GM18907 (cell line): Measurements from ENCODE around the gene PLEKHA6.

Experiments
- ATAC-seq: cut with Tn5 transposase; IDR thresholded peaks from one replicate; pipeline ENCODE4 v1.9.1; 2021; ENCODE audit warnings: mild to moderate bottlenecking, moderate library complexity; ENCODE audit not compliant: unreplicated experiment

PLEKHA6 gene

DNA sequence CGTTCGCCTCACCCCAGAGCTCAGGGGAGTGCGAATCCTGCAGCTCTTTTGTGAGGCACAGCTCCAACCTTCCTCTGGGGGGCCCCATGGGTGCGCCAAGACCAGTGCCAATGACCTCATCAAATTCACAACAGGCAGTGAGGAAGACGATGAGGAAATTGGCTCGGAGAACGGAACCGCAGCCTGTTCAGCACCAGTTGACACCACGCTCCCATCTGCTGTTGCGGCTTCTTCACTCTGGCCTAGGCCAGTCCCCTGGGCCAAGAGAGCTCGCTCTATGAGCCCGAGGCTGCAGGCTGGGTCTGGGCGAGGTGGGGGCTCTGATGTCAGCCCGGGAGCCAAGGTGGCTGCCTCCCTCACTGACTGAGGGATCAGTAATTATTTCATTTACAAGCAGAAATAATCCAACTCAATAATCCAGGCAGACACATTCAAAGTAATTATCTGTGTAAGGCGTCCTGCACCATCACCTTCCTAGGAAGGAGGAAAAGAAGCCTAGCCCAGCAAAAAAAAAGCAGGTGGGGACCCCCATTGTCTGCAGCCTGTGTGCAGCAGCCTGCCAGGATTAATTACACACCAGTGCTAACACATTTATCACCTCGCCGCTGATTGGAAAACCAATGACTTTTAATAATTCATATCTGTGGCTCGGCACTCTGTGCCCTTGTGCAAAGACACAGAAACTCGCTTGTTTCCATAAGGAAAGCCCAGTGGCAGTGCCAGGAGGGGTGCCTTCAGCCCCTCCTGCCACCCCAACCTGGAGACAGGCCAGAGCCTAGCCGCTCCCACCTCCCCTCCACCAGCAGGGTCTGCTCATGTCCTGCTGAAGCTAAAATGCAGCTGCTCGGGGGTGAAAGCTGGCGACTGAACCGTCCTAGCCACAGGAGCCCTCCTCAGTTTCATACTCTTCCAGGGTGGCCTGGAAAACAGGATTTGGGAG, 1.9 kb downstream of the PLEKHA6 start:
- ATAC-seq, result no peak

DNA sequence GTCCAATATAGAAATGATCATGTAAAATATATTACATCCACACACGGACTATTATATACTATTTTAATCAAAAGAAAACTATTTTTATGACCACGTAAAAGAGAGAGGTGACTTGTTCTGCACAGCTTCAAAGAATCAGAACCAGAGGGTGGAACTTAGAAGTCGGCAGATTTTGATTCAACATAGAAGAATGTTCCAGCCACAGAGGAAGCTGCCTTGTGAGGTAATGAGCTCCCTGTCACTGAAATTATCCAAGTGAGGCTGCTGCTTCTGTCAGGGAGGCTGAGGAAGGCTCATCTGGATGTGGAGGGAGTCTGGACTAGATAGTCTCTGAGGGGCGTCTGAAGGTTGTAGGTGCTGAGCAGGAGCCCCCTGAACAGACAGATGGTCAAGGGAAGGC, 2.7 kb downstream of the PLEKHA6 start:
- ATAC-seq, result no peak

- no peak for ATAC-seq
These were observed 3.8 kb downstream of the PLEKHA6 start for GRCh38 chr1:204355913-204356312.

GRCh38 chr1:204354579-204354978, 5.2 kb downstream of the PLEKHA6 start:
- no peak for ATAC-seq

DNA sequence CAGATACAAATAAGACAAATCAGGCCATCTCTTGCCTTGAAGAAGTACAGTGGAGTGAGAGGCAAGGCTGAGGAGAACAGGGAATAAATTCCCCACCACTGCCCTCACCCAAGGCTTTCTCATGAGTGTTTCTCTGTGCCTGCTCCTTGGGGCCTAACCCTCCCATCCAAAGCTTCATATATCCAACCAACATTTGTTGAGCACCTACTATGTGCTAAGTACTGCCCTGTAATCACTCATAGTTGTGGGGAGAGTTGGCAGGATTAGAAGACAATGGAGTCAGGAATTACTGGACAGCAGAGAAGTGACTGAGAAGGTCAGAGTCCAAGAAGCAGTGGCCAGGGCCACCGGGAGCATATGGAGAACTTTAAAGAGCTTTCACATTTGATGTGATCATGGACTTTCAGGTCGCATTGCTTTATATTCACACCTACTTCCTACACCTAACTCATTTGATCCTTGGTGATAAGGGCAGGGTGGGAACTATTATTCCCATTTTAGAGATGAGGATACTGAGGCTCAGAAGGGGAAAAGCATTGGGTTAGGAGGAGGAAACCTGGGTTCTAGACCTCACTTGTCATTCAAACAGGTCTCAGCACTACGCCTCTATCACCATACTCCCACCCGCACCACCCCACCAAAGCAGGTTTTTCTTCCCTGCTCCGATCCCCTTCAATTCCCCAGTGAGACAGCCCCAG, 6.4 kb downstream of the PLEKHA6 start:
- ATAC-seq, result no peak

- no peak for ATAC-seq
These were observed 8.7 kb downstream of the PLEKHA6 start for GRCh38 chr1:204350857-204351573.

GRCh38 chr1:204350312-204350711, 9.4 kb downstream of the PLEKHA6 start:
- no peak for ATAC-seq

DNA sequence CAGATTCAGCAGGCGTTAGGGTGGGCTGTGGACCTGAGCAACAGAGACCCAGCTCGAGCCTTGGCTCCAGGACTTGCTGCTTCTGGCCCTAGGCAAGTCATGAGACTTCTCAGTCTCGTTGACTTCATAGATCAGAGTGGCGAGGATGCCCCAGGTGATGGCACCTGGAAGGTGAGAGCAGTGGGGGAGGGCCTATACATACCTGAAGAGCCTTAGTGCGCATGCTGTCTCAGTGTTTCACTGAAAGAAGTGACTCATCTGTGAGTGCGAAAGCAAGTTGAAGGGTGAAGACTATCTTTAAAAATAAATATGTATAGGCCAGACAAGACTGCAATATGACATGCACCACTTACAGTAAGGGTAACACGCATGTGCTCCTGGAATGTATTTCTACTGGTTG, 10.1 kb downstream of the PLEKHA6 start:
- ATAC-seq, result no peak

DNA sequence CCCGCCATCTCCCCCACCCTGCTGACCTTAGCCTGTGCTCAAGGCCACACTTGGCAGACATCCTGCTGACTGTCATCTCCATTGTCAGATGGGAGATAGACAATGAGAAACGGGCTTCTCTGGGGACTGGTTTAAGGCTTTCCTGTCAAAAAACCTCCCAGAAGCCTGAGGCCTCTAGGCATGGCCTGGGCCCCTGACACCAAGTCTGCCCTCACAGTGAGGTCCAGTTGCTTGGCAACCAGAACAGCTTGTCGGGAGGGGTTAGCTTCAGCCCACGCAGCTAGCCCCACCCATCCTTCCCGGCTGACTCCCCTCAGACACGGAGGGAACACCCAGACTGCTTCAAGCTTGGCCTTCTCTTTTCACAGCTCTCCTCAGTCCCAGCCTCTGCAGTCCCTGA, 11.0 kb downstream of the PLEKHA6 start:
- no peak for ATAC-seq

DNA sequence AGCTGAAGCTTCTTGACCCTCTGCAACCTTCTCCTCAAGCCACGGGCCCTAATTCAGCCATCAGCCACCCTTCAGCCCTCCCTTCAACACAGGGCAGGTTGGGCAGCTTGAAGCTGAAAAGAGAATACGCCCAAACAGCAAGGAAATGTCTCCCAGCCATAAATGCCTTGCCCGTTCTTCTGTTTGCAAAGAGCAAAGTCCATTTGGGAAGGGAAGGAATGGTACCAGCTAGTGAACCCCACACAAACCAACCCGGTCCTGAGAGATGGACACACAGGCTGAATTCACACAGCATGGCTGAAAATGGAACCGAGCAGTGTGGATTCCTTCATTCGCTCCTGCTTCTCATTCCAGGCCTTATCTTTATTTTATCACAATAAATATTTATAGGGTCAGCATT, 11.5 kb downstream of the PLEKHA6 start:
- ATAC-seq, result no peak

- no peak for ATAC-seq
These were observed 13.6 kb downstream of the PLEKHA6 start for GRCh38 chr1:204345941-204346645.

GRCh38 chr1:204345438-204345841, 14.3 kb downstream of the PLEKHA6 start:
- ATAC-seq, result no peak

DNA sequence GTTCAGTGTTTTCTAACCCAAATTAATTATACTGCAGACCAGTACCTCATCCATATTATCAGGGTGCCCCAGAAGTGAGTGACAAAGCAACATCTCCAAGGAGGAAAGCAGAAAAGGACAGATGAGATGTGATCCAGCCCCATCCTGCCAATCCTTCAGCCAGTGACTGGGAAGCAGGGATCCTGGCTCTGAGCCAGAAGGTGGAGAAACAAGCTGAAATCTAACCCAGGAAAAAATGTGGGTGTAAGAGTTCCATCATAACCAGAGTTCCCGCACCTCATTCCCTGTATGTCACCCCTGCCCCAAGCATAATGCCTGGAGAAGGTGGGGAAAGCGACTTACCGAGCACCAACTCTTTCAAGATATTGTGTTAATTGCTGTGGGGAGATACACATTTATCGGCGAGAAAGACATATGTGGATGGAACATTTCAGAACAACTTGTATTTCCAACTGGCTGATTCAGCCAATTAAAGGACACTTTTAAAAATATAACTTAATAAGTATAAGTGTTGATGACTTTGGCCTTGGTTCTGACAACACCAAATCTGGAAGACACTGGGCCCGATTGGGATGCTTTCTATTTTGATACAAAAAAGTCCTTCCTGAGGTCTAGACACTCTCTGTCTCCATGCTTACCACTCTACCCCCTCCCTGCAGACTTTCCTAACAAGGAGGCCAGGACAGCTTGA, 14.9 kb downstream of the PLEKHA6 start:
- no peak for ATAC-seq

DNA sequence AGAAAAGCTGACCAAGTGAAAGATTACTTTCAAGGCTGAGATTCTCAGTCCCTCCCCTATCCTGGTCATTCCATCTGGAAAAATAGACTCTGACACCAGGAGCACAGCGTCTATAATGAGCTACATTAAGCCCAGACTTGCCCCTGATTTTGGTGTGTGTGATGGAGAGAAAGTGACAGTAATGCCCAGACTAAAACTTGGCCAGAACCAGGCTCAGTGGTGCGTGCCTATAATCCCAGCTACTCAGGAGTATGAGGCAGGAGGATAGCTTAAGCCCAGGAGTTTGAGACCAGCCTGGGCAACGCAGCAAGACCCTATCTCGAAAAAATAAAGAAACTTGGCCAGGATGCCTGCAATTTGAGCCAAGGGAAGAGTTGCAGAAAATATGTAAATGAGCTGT, 15.9 kb downstream of the PLEKHA6 start:
- no peak for ATAC-seq

- no peak for ATAC-seq
These were observed 16.5 kb downstream of the PLEKHA6 start for GRCh38 chr1:204343247-204343646.

DNA sequence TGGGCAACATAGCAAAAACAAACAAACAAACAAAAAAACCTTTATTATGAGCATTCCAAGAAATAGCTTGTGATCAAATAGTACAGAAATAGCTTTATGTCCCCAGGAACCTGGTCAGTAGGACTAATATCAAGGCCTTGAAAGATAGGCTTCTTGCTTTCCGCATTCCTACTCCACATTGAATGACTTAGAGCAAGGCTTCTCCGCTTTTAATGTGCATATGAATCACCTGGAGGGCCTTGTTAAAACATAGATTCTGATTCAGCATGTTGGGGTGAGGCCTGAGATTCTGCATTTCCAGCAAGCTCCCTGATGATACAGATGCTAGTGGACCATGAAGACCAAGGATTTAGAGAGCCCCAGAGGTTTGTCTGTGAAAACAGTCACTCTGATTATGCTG, 17.4 kb downstream of the PLEKHA6 start:
- no peak for ATAC-seq

DNA sequence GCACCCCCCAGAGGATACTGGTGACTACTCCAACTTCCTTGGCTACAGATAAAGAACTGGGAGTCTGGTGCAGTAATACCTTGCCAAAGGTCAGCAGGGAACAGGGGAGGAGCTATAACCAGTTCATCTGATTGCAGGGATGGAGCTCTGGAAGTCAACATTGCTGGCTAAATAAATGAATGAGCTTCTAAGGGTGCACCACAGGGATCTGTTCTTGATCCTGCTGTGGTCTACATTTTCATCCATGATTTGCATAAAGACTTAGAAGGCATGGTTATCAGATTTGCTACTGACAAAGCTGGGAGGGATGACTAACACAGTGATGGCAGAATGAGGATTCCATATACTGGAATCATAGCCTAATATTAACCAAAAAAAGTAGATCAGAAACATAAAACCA, 18.3 kb downstream of the PLEKHA6 start:
- ATAC-seq, result no peak

DNA sequence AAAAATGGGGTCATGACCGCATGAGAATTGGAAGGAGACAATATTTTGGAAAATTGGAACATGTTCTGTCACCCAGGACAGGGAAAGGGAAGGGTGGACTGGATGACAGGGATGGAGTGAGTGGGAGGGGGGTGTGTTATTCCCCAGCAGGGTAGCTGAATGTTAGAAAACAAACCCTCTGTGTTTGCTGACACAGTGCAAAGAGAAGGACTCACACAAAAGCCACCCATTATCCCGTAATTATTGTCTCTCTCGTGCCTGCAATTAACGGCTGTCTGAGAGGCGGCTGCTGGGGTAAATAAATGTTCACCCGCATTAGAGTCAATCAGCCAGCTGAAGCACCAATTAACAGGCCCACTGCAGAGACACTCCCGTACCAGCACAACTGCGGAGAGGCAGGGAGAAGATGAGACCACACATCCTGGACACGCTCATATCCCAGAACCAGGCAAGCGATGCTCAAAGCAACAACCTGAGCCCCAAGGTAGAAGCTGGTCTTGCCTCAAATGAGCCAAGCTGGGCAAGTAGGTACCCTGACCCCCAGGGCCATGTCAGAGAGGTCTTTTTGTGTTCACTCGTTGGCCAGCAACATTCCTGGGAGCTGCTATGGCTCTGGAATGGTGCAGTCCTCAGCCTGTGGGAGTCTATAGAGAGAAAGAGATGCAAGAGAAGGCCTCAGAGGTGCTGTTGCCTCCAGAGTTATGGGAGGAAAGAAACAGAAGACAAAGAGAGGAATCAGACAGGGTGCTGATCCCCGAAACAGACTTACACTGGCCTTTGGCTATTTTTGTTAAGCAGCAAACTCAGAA, 19.4 kb downstream of the PLEKHA6 start:
- ATAC-seq, result no peak

DNA sequence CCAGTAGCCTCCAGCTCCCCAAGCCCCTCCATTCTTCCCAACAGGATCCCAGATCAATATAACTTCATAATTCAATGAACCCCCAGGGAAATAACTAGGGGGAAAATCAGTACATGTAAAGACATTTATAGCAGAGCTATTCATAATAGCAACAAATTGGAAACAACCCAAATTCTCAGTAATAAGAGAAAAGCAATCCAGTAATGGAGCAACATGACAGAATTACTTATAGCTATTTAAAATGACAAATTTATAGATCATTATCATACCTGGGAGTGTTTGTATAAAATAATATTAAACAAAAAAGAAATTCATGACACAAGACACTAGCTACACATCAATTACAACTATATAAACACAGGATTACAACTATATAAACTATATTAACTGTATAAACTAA, 20.2 kb downstream of the PLEKHA6 start:
- no peak for ATAC-seq

DNA sequence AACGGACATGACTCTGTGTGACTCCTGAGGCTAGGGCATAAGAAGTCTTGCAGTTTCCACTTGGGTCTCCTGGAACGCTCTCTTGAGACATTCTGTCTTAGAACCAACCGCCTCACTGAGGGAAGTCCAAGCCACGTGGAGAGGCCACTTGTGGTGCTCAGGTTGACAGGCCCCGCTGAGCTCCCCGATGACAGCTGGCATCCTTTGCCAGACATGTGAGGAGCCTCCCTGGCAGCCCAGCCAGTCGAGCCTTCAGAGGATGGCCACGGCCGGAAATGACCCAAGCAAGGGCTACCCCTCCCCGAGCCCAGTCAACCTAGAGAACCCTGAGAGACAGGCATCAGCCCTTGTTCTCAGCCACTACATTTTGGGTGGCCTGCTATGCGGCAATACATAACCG, 20.7 kb downstream of the PLEKHA6 start:
- no peak for ATAC-seq
